ENCODE data around the gene CD96. TPM values are rescaled to one million over a fixed set of nuclear protein-coding genes. Genes with fewer than 3 reads are reported as not detected.

CD96 gene
- total RNA-seq, 2 donors from 2014 or later, result not detected

DNA sequence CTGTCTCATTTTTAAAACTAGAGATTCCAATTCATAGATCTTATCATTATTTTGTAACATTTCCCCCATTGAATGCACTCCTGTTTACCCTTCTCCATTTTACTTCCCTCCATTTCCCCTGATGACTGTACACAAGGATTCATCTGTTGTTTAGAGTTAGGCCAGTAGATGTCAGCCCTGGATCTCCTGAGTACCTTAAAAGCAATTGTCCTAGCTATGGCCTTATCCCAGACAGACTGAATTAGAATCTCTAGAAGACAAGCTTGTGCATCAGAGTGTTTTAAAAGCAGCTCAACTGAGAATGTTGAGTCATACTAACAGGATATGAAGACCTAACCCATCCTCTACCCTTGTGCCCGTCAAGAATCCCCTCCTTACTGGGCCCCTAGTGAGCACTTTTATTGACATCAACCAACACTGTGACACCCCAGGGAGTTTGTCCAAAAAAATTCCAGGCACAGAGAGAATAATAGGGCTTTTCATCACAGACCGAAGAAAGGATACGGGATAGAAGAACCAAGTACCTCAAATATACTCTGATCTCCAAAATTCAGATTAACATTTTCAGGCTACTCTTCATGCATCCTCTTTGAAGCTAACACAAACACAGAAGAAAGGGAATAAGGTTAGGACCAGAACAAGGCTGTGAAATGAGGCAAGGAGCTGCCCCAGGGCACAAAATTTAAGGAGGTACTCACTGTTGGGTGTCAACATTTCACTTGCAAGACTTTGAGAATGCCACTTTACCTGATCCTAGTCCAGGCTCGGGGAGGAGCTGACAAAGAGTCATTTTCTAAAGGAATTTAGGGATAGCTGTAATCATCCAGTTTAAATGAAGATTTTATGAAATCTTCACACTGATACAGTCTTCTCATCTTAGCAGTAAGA is 36.0 kb downstream of the CD96 start:
- Mint-ChIP-seq H3K9me3 (no peaks in the 10 kb centered on the region), H3K4me1 (no peaks in the 10 kb centered on the region), H3K27me3 (ENCODE audit: insufficient read depth) (no peaks in the 10 kb centered on the region), H3K27ac (no peak overlapping the region), H3K4me3 (no peak overlapping the region), H3K36me3 (ENCODE audit: low read depth) (no peaks in the 10 kb centered on the region)
- TF ChIP-seq, protein P1, sequence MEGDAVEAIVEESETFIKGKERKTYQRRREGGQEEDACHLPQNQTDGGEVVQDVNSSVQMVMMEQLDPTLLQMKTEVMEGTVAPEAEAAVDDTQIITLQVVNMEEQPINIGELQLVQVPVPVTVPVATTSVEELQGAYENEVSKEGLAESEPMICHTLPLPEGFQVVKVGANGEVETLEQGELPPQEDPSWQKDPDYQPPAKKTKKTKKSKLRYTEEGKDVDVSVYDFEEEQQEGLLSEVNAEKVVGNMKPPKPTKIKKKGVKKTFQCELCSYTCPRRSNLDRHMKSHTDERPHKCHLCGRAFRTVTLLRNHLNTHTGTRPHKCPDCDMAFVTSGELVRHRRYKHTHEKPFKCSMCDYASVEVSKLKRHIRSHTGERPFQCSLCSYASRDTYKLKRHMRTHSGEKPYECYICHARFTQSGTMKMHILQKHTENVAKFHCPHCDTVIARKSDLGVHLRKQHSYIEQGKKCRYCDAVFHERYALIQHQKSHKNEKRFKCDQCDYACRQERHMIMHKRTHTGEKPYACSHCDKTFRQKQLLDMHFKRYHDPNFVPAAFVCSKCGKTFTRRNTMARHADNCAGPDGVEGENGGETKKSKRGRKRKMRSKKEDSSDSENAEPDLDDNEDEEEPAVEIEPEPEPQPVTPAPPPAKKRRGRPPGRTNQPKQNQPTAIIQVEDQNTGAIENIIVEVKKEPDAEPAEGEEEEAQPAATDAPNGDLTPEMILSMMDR (conservative IDR thresholded peaks at IDR 0.05), result peak; percentile 73
- Histone ChIP-seq H3K9me3 (ENCODE audit: control insufficient read depth, low read length) (no peaks in the 10 kb centered on the region), H3K4me3 (ENCODE audit: low read length) (no peak overlapping the region), H3K27ac (ENCODE audit: low read depth, low read length) (no peak overlapping the region), H3K9ac (ENCODE audit: extremely low read depth, low read length, poor library complexity, severe bottlenecking) (no peak overlapping the region), H3K36me3 (ENCODE audit: control insufficient read depth, insufficient read depth, low read length) (no peaks in the 10 kb centered on the region), H3K4me1 (ENCODE audit: control insufficient read depth, insufficient read depth, low read length) (no peaks in the 10 kb centered on the region), H3K27me3 (ENCODE audit: control insufficient read depth, insufficient read depth, low read length, poor library complexity, severe bottlenecking) (no peaks in the 10 kb centered on the region)
- DNase-seq, result no peak
- 71 to 87% methylated on average over 1 to 4 of the region's 4 CpGs for WGBS, 2 experiments (ENCODE audit: insufficient coverage in 1 of 2, insufficient read length in 1 of 2)

- DNase-seq, result no peak
- Mint-ChIP-seq H3K27ac (no peak overlapping the region), H3K4me1 (no peaks in the 10 kb centered on the region), H3K36me3 (ENCODE audit: low read depth) (no peaks in the 10 kb centered on the region), H3K4me3 (no peak overlapping the region), H3K9me3 (peaks cover 1% of the 10 kb centered on the region), H3K27me3 (ENCODE audit: insufficient read depth) (no peaks in the 10 kb centered on the region)
- Histone ChIP-seq H3K9ac (ENCODE audit: extremely low read depth, low read length, poor library complexity, severe bottlenecking) (no peak overlapping the region), H3K9me3 (ENCODE audit: control insufficient read depth, low read length) (no peaks in the 10 kb centered on the region), H3K4me1 (ENCODE audit: control insufficient read depth, insufficient read depth, low read length) (no peaks in the 10 kb centered on the region), H3K4me3 (ENCODE audit: low read length) (no peak overlapping the region), H3K36me3 (ENCODE audit: control insufficient read depth, insufficient read depth, low read length) (no peaks in the 10 kb centered on the region), H3K27ac (ENCODE audit: low read depth, low read length) (no peak overlapping the region), H3K27me3 (ENCODE audit: control insufficient read depth, insufficient read depth, low read length, poor library complexity, severe bottlenecking) (no peaks in the 10 kb centered on the region)
- WGBS, 2 experiments (ENCODE audit: insufficient coverage in 1 of 2, insufficient read length in 1 of 2), result 87 to 96% methylated on average over 3 to 4 of the region's 4 CpGs
- TF ChIP-seq, protein P1 (conservative IDR thresholded peaks at IDR 0.05), result no peak
These were observed 36.9 kb downstream of the CD96 start for GRCh38 chr3:111578867-111579266.

GRCh38 chr3:111579495-111579894 is 37.5 kb downstream of the CD96 start:
- Histone ChIP-seq H3K4me3 (ENCODE audit: low read length) (no peak overlapping the region), H3K27ac (ENCODE audit: low read depth, low read length) (no peak overlapping the region), H3K9me3 (ENCODE audit: control insufficient read depth, low read length) (no peaks in the 10 kb centered on the region), H3K27me3 (ENCODE audit: control insufficient read depth, insufficient read depth, low read length, poor library complexity, severe bottlenecking) (no peaks in the 10 kb centered on the region), H3K4me1 (ENCODE audit: control insufficient read depth, insufficient read depth, low read length) (no peaks in the 10 kb centered on the region), H3K36me3 (ENCODE audit: control insufficient read depth, insufficient read depth, low read length) (no peaks in the 10 kb centered on the region), H3K9ac (ENCODE audit: extremely low read depth, low read length, poor library complexity, severe bottlenecking) (no peak overlapping the region)
- Mint-ChIP-seq H3K27me3 (ENCODE audit: insufficient read depth) (no peaks in the 10 kb centered on the region), H3K4me3 (no peak overlapping the region), H3K27ac (no peak overlapping the region), H3K36me3 (ENCODE audit: low read depth) (no peaks in the 10 kb centered on the region), H3K4me1 (no peaks in the 10 kb centered on the region), H3K9me3 (peaks cover 4% of the 10 kb centered on the region)
- WGBS, 2 experiments (ENCODE audit: insufficient coverage in 1 of 2, insufficient read length in 1 of 2), result 94 to 100% methylated on average over 2 to 5 of the region's 5 CpGs
- TF ChIP-seq, protein P1 (conservative IDR thresholded peaks at IDR 0.05), result no peak
- DNase-seq, result no peak

Data from endodermal cell (in vitro differentiated cells).